HEK293 (cell line): ENCODE results near the gene TCEAL4.

Source experiments
- GLI4 ChIP-seq: fragments of 450-650 bp; formaldehyde crosslinking; IDR thresholded peaks from 2 replicates; pipeline ENCODE4 v1.5.1; 2016; ENCODE audit warnings: missing biosample characterization, missing genetic modification characterization
- IKZF3 ChIP-seq: fragments of 450-650 bp; IDR thresholded peaks from 2 replicates; pipeline ENCODE4 v1.5.0; 2018; ENCODE audit warnings: missing biosample characterization, mild to moderate bottlenecking, missing genetic modification characterization, moderate library complexity
- KLF8 ChIP-seq: fragments of 450-650 bp; formaldehyde crosslinking; IDR thresholded peaks from 2 replicates; pipeline ENCODE4 v1.5.1; 2016; ENCODE audit warnings: missing biosample characterization, missing genetic modification characterization
- RBAK ChIP-seq: fragments of 450-650 bp; formaldehyde crosslinking; IDR thresholded peaks from 2 replicates; pipeline ENCODE4 v1.5.1; 2016; ENCODE audit warnings: missing biosample characterization, missing genetic modification characterization
- SCRT1 ChIP-seq: fragments of 450-650 bp; formaldehyde crosslinking; IDR thresholded peaks from 2 replicates; pipeline ENCODE4 v1.5.1; 2016; ENCODE audit warnings: missing biosample characterization, missing genetic modification characterization, borderline replicate concordance
- SP3 ChIP-seq: fragments of 450-650 bp; formaldehyde crosslinking; IDR thresholded peaks from 2 replicates; pipeline ENCODE4 v1.5.1; 2016; ENCODE audit warnings: missing biosample characterization, missing genetic modification characterization
- ZBTB17 ChIP-seq: fragments of 450-650 bp; formaldehyde crosslinking; IDR thresholded peaks from 2 replicates; pipeline ENCODE4 v1.5.1; 2016; ENCODE audit warnings: missing biosample characterization, missing genetic modification characterization
- ZBTB26 ChIP-seq: fragments of 450-650 bp; formaldehyde crosslinking; optimal IDR thresholded peaks from 2 replicates; pipeline ENCODE3; 2016; ENCODE audit warnings: missing biosample characterization, mild to moderate bottlenecking, missing genetic modification characterization
- ZBTB48 ChIP-seq: fragments of 450-650 bp; formaldehyde crosslinking; IDR thresholded peaks from 2 replicates; pipeline ENCODE4 v1.5.1; 2016; ENCODE audit warnings: missing biosample characterization, missing genetic modification characterization
- ZEB2 ChIP-seq: fragments of 450-650 bp; formaldehyde crosslinking; IDR thresholded peaks from 2 replicates; pipeline ENCODE4 v1.5.1; 2016; ENCODE audit warnings: missing biosample characterization, missing genetic modification characterization
- ZNF121 ChIP-seq: fragments of 450-650 bp; formaldehyde crosslinking; IDR thresholded peaks from 2 replicates; pipeline ENCODE4 v1.5.1; 2016; ENCODE audit warnings: missing biosample characterization, missing genetic modification characterization
- ZNF140 ChIP-seq: fragments of 450-650 bp; formaldehyde crosslinking; IDR thresholded peaks from 2 replicates; pipeline ENCODE4 v1.5.1; 2016; ENCODE audit warnings: missing biosample characterization, missing genetic modification characterization
- ZNF16 ChIP-seq: fragments of 450-650 bp; formaldehyde crosslinking; IDR thresholded peaks from 2 replicates; pipeline ENCODE4 v1.5.1; 2016; ENCODE audit warnings: low read depth, missing biosample characterization, missing genetic modification characterization
- ZNF341 ChIP-seq: fragments of 450-650 bp; formaldehyde crosslinking; IDR thresholded peaks from 2 replicates; pipeline ENCODE4; 2016; ENCODE audit warnings: low read depth, missing biosample characterization, missing genetic modification characterization
- ZNF423 ChIP-seq: fragments of 450-650 bp; formaldehyde crosslinking; IDR thresholded peaks from 2 replicates; pipeline ENCODE4 v1.5.1; 2016; ENCODE audit warnings: missing biosample characterization, missing genetic modification characterization
- ZNF48 ChIP-seq: fragments of 450-650 bp; formaldehyde crosslinking; IDR thresholded peaks from 2 replicates; pipeline ENCODE4 v1.5.1; 2016; ENCODE audit warnings: missing biosample characterization, missing genetic modification characterization
- ZNF501 ChIP-seq: fragments of 450-650 bp; formaldehyde crosslinking; IDR thresholded peaks from 2 replicates; pipeline ENCODE4 v1.5.1; 2016; ENCODE audit warnings: missing biosample characterization, missing genetic modification characterization
- ZNF518A ChIP-seq: fragments of 450-650 bp; formaldehyde crosslinking; conservative IDR thresholded peaks from 2 replicates; pipeline ENCODE4 v1.5.1; 2016; ENCODE audit warnings: low read depth, missing biosample characterization, missing genetic modification characterization
- ZNF548 ChIP-seq: fragments of 450-650 bp; formaldehyde crosslinking; IDR thresholded peaks from 2 replicates; pipeline ENCODE4 v1.5.1; 2016; ENCODE audit warnings: missing biosample characterization, missing genetic modification characterization
- ZNF626 ChIP-seq: fragments of 450-650 bp; sonication (Bioruptor Pico); formaldehyde crosslinking; IDR thresholded peaks from 2 replicates; pipeline ENCODE4 v1.5.1; 2018; ENCODE audit warnings: missing biosample characterization, missing genetic modification characterization, inconsistent platforms
- ZNF629 ChIP-seq: fragments of 450-650 bp; formaldehyde crosslinking; IDR thresholded peaks from 2 replicates; pipeline ENCODE4 v1.5.1; 2017; ENCODE audit warnings: missing biosample characterization, missing genetic modification characterization
- ZNF660 ChIP-seq: fragments of 450-650 bp; IDR thresholded peaks from 2 replicates; pipeline ENCODE4 v1.5.1; 2018; ENCODE audit warnings: missing biosample characterization, mild to moderate bottlenecking, missing genetic modification characterization
- ZNF76 ChIP-seq: fragments of 450-650 bp; formaldehyde crosslinking; IDR thresholded peaks from 2 replicates; pipeline ENCODE4; 2016; ENCODE audit warnings: low read depth, missing biosample characterization, missing genetic modification characterization, borderline replicate concordance
- ZSCAN30 ChIP-seq: fragments of 450-650 bp; IDR thresholded peaks from 2 replicates; pipeline ENCODE4 v1.5.1; 2018; ENCODE audit warnings: missing biosample characterization, mild to moderate bottlenecking, missing genetic modification characterization, moderate library complexity
- ZSCAN5A ChIP-seq: fragments of 450-650 bp; formaldehyde crosslinking; IDR thresholded peaks from 2 replicates; pipeline ENCODE4 v1.5.1; 2016; ENCODE audit warnings: missing biosample characterization, missing genetic modification characterization
- TF ChIP-seq, protein P1 (sequence below): fragments of 450-650 bp; formaldehyde crosslinking; IDR thresholded peaks from 2 replicates; pipeline ENCODE4 v1.5.1; 2016; ENCODE audit warnings: missing biosample characterization, missing genetic modification characterization
- TF ChIP-seq, protein P2 (sequence below): fragments of 450-650 bp; formaldehyde crosslinking; IDR thresholded peaks from 2 replicates; pipeline ENCODE4 v1.5.1; 2017; ENCODE audit warnings: missing biosample characterization, mild to moderate bottlenecking, missing genetic modification characterization, moderate library complexity
- TF ChIP-seq, protein P3 (sequence below): fragments of 450-650 bp; IDR thresholded peaks from 2 replicates; pipeline ENCODE4 v1.5.1; 2018; ENCODE audit warnings: missing biosample characterization, missing genetic modification characterization

Gene TCEAL4

GRCh38 chrX:103629318-103630170 lies 44.2 kb downstream of the TCEAL4 start (continued):
- TF ChIP-seq ZSCAN5A (no peak), ZNF629 (tag by site-specific recombination) (peak; percentile 18; the same call in 1 of the 2 replicates), ZNF140 (no peak), ZNF341 (tag by site-specific recombination) (0 out of 2 replicates have a peak, but pooled peaks have one; percentile 46), ZSCAN30 (tag by site-specific recombination) (no peak), ZNF660 (tag by site-specific recombination) (0 out of 2 replicates have a peak, but pooled peaks have one; percentile 25), ZBTB48 (tag by site-specific recombination) (peak; percentile 46; the same call in 1 of the 2 replicates), ZNF48 (tag by site-specific recombination) (no peak), ZNF518A (no peak), ZNF121 (tag by site-specific recombination) (no peak), ZBTB17 (tag by site-specific recombination) (peak; percentile 34; the same call in 1 of the 2 replicates), KLF8 (tag by site-specific recombination) (peak; percentile 81), SP3 (peak; percentile 88), ZNF423 (0 out of 2 replicates have a peak, but pooled peaks have one; percentile 14), RBAK (no peak), ZNF16 (tag by site-specific recombination) (no peak), ZNF501 (tag by site-specific recombination) (peak; percentile 28; the same call in 1 of the 2 replicates), ZNF76 (tag by site-specific recombination) (peak; percentile 98), ZNF548 (tag by site-specific recombination) (no peak), GLI4 (no peak), ZBTB26 (tag by site-specific recombination) (peak; percentile 63), SCRT1 (tag by site-specific recombination) (peak; percentile 83; the same call in 1 of the 2 replicates), IKZF3 (tag by site-specific recombination) (peak; percentile 89), ZNF626 (tag by site-specific recombination) (no peak), ZEB2 (tag by site-specific recombination) (peak; percentile 40; the same call in 1 of the 2 replicates)
- TF ChIP-seq, protein P1, sequence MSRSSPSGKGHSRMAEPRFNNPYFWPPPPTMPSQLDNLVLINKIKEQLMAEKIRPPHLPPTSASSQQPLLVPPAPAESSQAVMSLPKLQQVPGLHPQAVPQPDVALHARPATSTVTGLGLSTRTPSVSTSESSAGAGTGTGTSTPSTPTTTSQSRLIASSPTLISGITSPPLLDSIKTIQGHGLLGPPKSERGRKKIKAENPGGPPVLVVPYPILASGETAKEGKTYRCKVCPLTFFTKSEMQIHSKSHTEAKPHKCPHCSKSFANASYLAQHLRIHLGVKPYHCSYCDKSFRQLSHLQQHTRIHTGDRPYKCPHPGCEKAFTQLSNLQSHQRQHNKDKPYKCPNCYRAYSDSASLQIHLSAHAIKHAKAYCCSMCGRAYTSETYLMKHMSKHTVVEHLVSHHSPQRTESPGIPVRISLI, result no peak
- TF ChIP-seq, protein P2, sequence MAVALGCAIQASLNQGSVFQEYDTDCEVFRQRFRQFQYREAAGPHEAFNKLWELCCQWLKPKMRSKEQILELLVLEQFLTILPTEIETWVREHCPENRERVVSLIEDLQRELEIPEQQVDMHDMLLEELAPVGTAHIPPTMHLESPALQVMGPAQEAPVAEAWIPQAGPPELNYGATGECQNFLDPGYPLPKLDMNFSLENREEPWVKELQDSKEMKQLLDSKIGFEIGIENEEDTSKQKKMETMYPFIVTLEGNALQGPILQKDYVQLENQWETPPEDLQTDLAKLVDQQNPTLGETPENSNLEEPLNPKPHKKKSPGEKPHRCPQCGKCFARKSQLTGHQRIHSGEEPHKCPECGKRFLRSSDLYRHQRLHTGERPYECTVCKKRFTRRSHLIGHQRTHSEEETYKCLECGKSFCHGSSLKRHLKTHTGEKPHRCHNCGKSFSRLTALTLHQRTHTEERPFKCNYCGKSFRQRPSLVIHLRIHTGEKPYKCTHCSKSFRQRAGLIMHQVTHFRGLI (tag by site-specific recombination), result no peak
- TF ChIP-seq, protein P3, sequence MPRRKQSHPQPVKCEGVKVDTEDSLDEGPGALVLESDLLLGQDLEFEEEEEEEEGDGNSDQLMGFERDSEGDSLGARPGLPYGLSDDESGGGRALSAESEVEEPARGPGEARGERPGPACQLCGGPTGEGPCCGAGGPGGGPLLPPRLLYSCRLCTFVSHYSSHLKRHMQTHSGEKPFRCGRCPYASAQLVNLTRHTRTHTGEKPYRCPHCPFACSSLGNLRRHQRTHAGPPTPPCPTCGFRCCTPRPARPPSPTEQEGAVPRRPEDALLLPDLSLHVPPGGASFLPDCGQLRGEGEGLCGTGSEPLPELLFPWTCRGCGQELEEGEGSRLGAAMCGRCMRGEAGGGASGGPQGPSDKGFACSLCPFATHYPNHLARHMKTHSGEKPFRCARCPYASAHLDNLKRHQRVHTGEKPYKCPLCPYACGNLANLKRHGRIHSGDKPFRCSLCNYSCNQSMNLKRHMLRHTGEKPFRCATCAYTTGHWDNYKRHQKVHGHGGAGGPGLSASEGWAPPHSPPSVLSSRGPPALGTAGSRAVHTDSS (tag by site-specific recombination), result no peak
